VCaP (cell line): ENCODE measurements around the gene PTPRN2.

ENCODE experiments used
- H3K27ac ChIP-seq: fragments of 450-650 bp; 2 replicates; pipeline ENCODE4 v1.5.1; 2017
- CTCF ChIP-seq: fragments of 450-650 bp; conservative IDR thresholded peaks from 2 replicates; pipeline ENCODE4 v1.5.1; 2017; ENCODE audit warnings: mild to moderate bottlenecking, moderate library complexity

Gene PTPRN2

GRCh38 chr7:158053183-158053915, 534.3 kb downstream of the PTPRN2 start:
- TF ChIP-seq CTCF: no peak
- no peak overlapping the region for H3K27ac ChIP-seq

GRCh38 chr7:158052381-158053060, 535.1 kb downstream of the PTPRN2 start:
- H3K27ac ChIP-seq: no peak overlapping the region
- TF ChIP-seq CTCF: no peak

- no peak for TF ChIP-seq CTCF
- no peak overlapping the region for H3K27ac ChIP-seq
Observed at GRCh38 chr7:158051776-158052175, 535.8 kb downstream of the PTPRN2 start.

GRCh38 chr7:158050978-158051651, 536.5 kb downstream of the PTPRN2 start:
- H3K27ac ChIP-seq: no peak overlapping the region
- TF ChIP-seq CTCF: no peak

- no peak for TF ChIP-seq CTCF
- H3K27ac ChIP-seq: no peak overlapping the region
Observed at GRCh38 chr7:158050441-158050977, 537.1 kb downstream of the PTPRN2 start.

- TF ChIP-seq CTCF: no peak
- H3K27ac ChIP-seq: no peak overlapping the region
Observed at GRCh38 chr7:158049271-158049670, 538.4 kb downstream of the PTPRN2 start.

GRCh38 chr7:158048569-158048968, 539.1 kb downstream of the PTPRN2 start:
- TF ChIP-seq CTCF: no peak

More at GRCh38 chr7:158048569-158048968, 539.1 kb downstream of the PTPRN2 start:
- H3K27ac ChIP-seq: no peak overlapping the region
